ENCODE results near the gene GINS2. TPM values are rescaled to one million over a fixed set of nuclear protein-coding genes. Genes with fewer than 3 reads are reported as not detected.

Gene GINS2
- polyA plus RNA-seq, 12 donors: 6.4 to 16.5 (median 10.6) TPM; not detected in 1

DNA sequence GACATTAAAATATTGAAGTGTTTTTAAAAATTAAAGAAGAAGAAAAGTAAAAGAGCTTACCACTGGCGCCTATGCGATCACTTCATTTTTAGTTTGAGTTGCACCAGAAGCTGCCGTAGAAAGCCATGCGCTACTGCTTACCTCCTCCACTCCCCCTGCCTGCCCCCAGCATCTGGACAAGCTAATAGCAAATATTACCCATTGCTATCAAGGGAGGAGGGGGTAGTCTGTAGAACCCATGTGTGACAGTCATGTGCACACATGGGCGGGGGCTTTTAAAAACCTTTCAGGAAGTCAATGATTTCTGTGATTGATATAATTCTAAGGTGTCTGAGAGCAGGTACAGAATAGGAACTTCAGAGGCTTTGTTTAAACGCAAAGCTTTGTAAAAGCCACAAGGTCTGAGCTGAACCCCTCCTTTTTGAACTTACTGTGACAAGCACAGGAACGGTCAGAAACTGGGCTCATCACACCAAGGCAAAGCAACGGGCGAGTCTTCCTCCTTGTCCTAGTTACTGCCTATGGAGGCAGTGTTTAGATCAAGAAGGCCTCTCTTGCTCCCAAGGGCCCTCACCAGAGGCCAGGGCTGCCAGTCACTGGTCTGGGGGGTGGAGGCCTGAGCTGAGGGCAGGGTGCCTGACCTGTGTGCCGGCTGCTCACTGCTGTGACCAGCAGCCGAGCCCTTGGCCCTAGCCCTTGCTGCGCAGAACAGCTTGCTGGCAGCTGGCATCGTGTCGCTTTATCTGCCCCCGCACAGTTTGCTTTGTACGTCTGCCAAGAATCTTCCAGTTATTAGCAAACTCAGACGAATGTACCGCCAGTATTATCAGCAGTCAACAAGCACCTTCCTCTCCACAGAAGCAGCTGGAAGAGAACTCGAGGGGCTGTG lies 15.0 kb downstream of the GINS2 start:
- no peak for DNase-seq

DNA sequence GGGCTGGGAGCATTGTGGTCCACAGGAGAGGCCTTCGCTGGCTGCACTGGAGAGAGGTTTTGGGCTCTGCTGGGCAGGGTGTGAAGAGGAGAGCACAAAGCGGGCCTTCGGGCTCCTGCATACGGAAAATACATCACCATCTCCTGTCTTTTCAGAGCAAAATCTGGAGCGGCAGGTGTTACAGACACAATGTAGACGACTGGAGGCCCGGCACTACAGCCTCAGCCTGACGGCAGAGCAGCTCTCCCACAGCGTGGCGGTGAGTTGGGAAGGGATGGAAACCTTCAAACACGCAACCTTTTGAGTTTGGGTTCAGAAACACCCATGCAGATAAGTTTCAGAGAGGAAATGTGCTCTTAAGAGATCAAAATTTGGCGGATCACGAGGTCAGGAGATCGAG lies 17.9 kb downstream of the GINS2 start:
- DNase-seq: no peak

- no peak for DNase-seq
Measured at GRCh38 chr16:85668676-85669424, 19.9 kb downstream of the GINS2 start.

- no peak for DNase-seq
Measured at GRCh38 chr16:85667841-85668413, 20.8 kb downstream of the GINS2 start.

GRCh38 chr16:85667261-85667660 lies 21.5 kb downstream of the GINS2 start:
- no peak for DNase-seq

GRCh38 chr16:85665929-85666328 lies 22.8 kb downstream of the GINS2 start:
- no peak for DNase-seq

DNA sequence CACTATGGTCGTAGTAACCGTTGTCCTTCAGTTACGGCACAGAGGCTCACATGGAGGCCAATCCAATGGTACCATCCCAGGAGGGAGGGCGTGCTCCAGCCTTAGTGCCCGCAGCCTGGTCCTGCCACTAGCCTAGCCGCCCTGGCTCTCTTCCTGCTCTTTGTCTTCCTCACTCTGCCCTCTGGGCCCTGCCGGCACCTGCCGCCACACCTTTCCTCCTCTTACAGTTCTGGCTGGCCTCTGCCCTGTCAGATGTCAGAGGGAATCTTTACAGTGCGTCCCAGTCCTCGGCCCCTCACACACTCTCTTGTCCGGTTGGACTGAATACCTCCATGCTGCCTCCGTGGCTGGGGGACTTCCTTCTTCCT lies 23.4 kb downstream of the GINS2 start:
- no peak for DNase-seq

DNA sequence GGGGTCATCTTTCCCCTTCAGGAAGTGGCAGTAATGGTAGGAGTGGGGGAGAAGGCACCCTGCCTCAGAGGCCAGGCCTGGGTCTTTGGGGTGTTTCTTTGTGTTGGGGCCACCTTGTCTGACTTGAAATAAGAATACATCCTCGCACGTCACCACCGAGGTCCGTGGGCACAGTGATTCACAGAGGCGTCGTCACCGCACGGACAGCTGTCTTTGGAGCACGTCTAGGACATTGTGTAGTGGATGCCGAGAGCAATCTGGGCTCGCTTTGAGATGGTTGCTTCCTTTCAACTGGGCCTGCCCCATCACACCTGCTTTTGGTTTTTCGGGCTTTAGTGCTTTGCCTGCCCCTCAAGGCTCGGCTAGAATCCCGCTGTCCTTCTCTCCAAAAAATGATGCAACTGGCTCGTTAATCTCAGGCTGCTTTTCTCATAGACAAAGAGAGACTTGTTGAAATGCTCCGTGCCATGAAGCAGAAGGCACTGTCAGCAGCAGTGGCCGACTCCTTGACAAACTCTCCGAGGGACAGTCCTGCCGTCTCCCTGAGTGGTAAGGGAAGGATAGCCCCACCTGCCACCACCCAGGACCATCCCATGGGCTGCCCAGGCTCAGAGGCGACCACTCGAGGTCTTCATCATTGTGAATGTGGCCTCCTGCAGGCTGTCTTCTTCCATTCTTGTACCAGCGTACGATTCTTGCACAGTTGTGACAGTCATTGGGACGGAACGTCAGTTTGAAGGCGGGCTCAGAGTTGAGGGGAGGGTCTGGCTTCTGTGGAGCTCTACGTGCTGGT lies 24.0 kb downstream of the GINS2 start:
- no peak for DNase-seq

- DNase-seq: no peak
Measured at GRCh38 chr16:85663891-85664321, 24.8 kb downstream of the GINS2 start.

GRCh38 chr16:85662976-85663830 lies 25.6 kb downstream of the GINS2 start:
- DNase-seq: no peak

DNA sequence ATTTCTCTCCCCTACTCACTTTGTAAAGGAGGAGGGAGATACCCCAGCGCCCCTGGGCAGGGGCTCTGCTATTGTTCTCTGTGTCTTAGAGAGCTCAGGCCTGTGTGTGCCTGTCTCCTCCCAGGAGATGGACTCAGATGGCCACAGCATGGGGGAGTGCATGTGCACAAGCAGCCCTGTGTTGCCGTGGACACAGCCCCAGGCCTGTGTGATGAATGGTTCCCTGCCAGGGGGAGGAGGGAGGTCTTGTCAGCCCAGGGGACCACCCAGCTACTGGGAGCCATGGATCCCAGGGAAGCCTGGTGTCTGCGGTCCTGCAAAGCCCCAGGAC lies 26.3 kb downstream of the GINS2 start:
- no peak for DNase-seq

GRCh38 chr16:85661740-85662481 lies 26.8 kb downstream of the GINS2 start:
- DNase-seq: no peak

GRCh38 chr16:85660843-85661739 lies 27.7 kb downstream of the GINS2 start:
- no peak for DNase-seq

DNA sequence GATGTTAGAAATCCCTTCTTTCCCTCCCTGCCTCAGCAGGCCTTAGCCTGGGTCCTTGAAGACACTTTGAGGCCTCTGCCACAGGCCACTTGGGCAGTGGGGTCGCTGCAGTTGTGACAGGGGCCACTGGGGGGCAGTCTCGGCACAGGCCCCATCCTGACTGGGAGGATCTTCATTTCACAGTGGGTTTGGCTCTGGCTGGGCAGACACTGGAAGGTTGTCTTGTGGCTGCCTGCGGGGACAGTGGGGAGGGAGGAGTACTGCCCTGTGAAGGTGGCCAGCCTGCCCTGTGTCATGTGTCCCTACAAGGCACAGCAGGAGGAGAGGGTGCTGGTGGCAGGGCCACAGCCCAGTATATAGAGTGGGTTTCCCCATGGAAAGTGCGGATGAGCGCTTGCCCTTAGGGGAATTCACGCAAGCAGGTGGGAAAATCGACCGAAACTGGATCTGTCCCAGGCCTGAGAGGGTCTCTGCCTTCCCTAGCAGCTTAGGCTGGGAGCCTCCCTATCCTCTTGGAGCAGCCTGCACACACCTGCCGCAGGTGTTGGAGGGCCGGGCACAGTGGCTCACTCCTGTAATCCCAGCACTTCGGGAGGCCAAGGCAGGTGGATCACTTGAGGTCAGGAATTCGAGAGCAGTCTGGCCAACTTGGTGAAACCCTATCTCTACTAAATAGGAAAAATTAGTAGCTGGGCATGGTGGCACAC lies 28.8 kb downstream of the GINS2 start:
- no peak for DNase-seq

GRCh38 chr16:85659336-85659735 lies 29.4 kb downstream of the GINS2 start:
- no peak for DNase-seq

DNA sequence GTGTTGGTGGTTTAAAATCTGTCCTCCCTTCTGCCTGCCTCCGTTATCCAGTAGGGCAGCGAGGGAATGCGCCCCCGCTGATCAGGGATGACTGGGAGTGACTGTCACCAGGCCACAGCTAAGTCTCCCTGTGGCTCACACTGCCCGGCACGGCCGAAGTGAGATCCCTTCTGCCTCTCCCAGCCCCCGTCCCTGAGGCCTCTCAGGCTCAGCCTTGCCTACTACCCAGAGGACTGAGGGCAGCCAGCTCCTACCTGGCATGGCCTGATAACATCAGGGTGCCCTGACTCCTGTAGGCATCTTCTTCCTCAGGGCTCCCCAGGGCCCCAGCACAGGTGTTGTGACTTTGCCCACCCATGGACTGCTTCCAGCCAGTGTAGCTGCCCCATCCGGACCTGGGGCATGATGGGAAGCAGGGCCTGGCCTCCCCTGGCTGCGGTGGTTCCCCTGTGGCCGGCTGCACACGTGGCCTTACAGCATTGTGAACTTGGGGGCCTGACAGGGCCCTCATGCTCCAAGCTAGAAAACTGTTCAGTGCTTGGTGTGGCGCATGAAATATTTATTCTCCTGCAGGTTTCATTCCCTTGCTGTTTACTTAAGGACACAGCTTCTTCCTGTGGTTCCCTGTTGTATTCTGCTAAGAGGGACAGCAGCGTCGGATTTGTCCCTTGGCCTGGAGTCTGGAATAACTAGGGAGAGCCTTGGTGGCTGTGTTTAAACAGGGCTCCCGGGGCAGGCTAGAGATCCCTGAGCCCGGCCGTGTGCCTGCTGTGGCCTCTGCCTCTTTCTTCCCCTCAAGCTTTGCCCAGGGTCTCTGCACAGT lies 30.0 kb downstream of the GINS2 start:
- DNase-seq: no peak

DNA sequence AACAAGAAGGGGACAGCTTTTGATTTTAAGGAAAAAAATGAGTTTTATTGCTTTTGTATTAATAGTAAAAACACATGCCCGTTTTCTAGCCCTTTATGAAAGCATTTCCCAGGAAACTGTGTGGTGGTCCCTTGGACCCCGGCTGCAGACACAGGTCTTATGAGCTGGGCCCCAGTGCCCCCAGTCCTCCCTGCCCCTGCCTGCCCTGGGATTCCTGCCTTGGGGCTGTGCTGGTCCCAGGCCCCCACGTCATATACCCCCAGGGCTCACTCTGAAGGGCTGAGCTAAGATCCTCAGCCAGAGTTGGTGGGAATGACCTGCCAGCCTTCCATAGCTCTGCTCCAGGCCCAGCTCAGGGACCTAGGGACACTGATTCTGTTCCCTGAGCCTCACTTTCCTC lies 30.8 kb downstream of the GINS2 start:
- no peak for DNase-seq

GRCh38 chr16:85657267-85657650 lies 31.5 kb downstream of the GINS2 start:
- no peak for DNase-seq

Measured in muscle of arm (tissue), 12 donors.